Hepatic stellate cell (primary cell): Measurements from ENCODE around the gene TRPC3.
"Not testable (repeated sequence)": the region's sequence is repeated elsewhere in the genome, so short reads cannot be mapped to it uniquely, and the experiment has no call there.

ENCODE experiments used
- DNase-seq: peaks from one replicate; pipeline ENCODE4 v3.0.0; 2011; ENCODE audit warnings: low spot score

TRPC3 gene

GRCh38 chr4:121946644-121947043 lies 5.2 kb downstream of the TRPC3 start:
- no peak for DNase-seq

GRCh38 chr4:121943941-121944340 lies 7.9 kb downstream of the TRPC3 start:
- no peak for DNase-seq

- DNase-seq = no peak
These were observed 12.2 kb downstream of the TRPC3 start for GRCh38 chr4:121939690-121940089.

- DNase-seq = no peak
These were observed 13.4 kb downstream of the TRPC3 start for GRCh38 chr4:121938282-121939092.

GRCh38 chr4:121936101-121936500 lies 15.8 kb downstream of the TRPC3 start:
- DNase-seq = no peak

GRCh38 chr4:121934635-121935034 lies 17.2 kb downstream of the TRPC3 start:
- DNase-seq = no peak

GRCh38 chr4:121932212-121932974 lies 19.5 kb downstream of the TRPC3 start:
- DNase-seq = no peak

- DNase-seq = no peak
These were observed 21.6 kb downstream of the TRPC3 start for GRCh38 chr4:121930304-121930703.

GRCh38 chr4:121927948-121928347 lies 23.9 kb downstream of the TRPC3 start:
- no peak for DNase-seq

- not testable (repeated sequence) for DNase-seq
These were observed 25.4 kb downstream of the TRPC3 start for GRCh38 chr4:121926490-121926889.

GRCh38 chr4:121923306-121923705 lies 28.6 kb downstream of the TRPC3 start:
- no peak for DNase-seq

- DNase-seq = no peak
These were observed 38.2 kb downstream of the TRPC3 start for GRCh38 chr4:121913667-121914066.

- DNase-seq = no peak
These were observed 43.5 kb downstream of the TRPC3 start for GRCh38 chr4:121908346-121908745.

- peak; percentile 18 for DNase-seq
These were observed 51.5 kb downstream of the TRPC3 start for GRCh38 chr4:121900132-121900983.

- DNase-seq = no peak
These were observed 53.7 kb downstream of the TRPC3 start for GRCh38 chr4:121898150-121898549.

GRCh38 chr4:121888134-121888533 lies 63.7 kb downstream of the TRPC3 start:
- DNase-seq = no peak

- DNase-seq = no peak
These were observed 66.7 kb downstream of the TRPC3 start for GRCh38 chr4:121885115-121885514.

- no peak for DNase-seq
These were observed 70.7 kb downstream of the TRPC3 start for GRCh38 chr4:121881158-121881557.

- DNase-seq = no peak
These were observed 72.7 kb downstream of the TRPC3 start for GRCh38 chr4:121879135-121879534.

GRCh38 chr4:121877041-121877773 lies 74.7 kb downstream of the TRPC3 start:
- no peak for DNase-seq

- DNase-seq = no peak
These were observed 75.8 kb downstream of the TRPC3 start for GRCh38 chr4:121876070-121876469.

- no peak for DNase-seq
These were observed 76.2 kb downstream of the TRPC3 start for GRCh38 chr4:121875652-121876051.
